Stomach (tissue), 4 donors: ENCODE results near the gene KBTBD3.
"Not testable (repeated sequence)": the region's sequence is repeated elsewhere in the genome, so short reads cannot be mapped to it uniquely, and the experiment has no call there.

ENCODE experiments used
- CTCF ChIP-seq, 7 experiments: fragments of 450-650 bp in 4 of 7; fragments of 200-600 bp in 3 of 7; sonication (generic) in 3 of 7; IDR thresholded peaks; one replicate each; pipeline ENCODE4 v1.5.1; 2016 to 2019; ENCODE audit warnings: antibody characterized with exemption in 7 of 7, control low read depth in 2 of 7, mild to moderate bottlenecking in 1 of 7
- EP300 ChIP-seq: sonication (generic); formaldehyde crosslinking; IDR thresholded peaks from one replicate; pipeline ENCODE4 v1.6.1; 2017; ENCODE audit warnings: antibody characterized with exemption
- POLR2A ChIP-seq, 4 donors: fragments of 450-650 bp; IDR thresholded peaks; one replicate each; pipeline ENCODE4 v1.6.1; 2016; ENCODE audit warnings: antibody characterized with exemption in 4 of 4, control low read depth in 2 of 4, mild to moderate bottlenecking in 1 of 4, moderate library complexity in 1 of 4
- POLR2AphosphoS5 ChIP-seq, 3 donors: sonication (generic); formaldehyde crosslinking; IDR thresholded peaks; one replicate each; pipeline ENCODE4 v1.6.1; 2016; ENCODE audit warnings: antibody characterized with exemption in 3 of 3

- not testable (repeated sequence) for TF ChIP-seq CTCF (IDR thresholded peaks at IDR 0.05); POLR2A (IDR thresholded peaks at IDR 0.05); EP300; POLR2AphosphoS5 (IDR thresholded peaks at IDR 0.05)
Measured at GRCh38 chr11:106003094-106003493, 74.1 kb downstream of the KBTBD3 start.
